ENCODE results near the gene CES2.

The CES2 gene

GRCh38 chr16:66923247-66923731 is 12.0 kb upstream of the CES2 start:
- Histone ChIP-seq H3K4me1 (ENCODE audit: control insufficient read depth in 1 of 2, insufficient read depth in 1 of 2, low read depth in 1 of 2, low read length in 1 of 2) (peaks cover 0 to 10% of the 10 kb centered on the region in 2 experiments), H3K36me3 (no peaks in the 10 kb centered on the region), H3K9me3 (no peaks in the 10 kb centered on the region), H3K27ac (no peak overlapping the region), H3K4me3 (ENCODE audit: low read depth in 1 of 2, low read length in 1 of 2) (no peak overlapping the region), H3K27me3 (peaks cover 88% of the 10 kb centered on the region)
- no peak for TF ChIP-seq CTCF (IDR thresholded peaks at IDR 0.05)

- Histone ChIP-seq H3K27me3 (peaks cover 88% of the 10 kb centered on the region), H3K4me3 (ENCODE audit: low read depth in 1 of 2, low read length in 1 of 2) (no peak overlapping the region), H3K4me1 (ENCODE audit: control insufficient read depth in 1 of 2, insufficient read depth in 1 of 2, low read depth in 1 of 2, low read length in 1 of 2) (peaks cover 0 to 10% of the 10 kb centered on the region in 2 experiments), H3K27ac (no peak overlapping the region), H3K9me3 (no peaks in the 10 kb centered on the region), H3K36me3 (no peaks in the 10 kb centered on the region)
- TF ChIP-seq CTCF (IDR thresholded peaks at IDR 0.05), result no peak
Observed at GRCh38 chr16:66923866-66924265, 11.4 kb upstream of the CES2 start.

- no peak for TF ChIP-seq CTCF (IDR thresholded peaks at IDR 0.05)
- Histone ChIP-seq H3K4me3 (ENCODE audit: low read depth in 1 of 2, low read length in 1 of 2) (peak overlapping the region; percentile 17 to 36), H3K9me3 (no peaks in the 10 kb centered on the region), H3K27me3 (peaks cover 82% of the 10 kb centered on the region), H3K4me1 (ENCODE audit: control insufficient read depth in 1 of 2, insufficient read depth in 1 of 2, low read depth in 1 of 2, low read length in 1 of 2) (peaks cover 0 to 10% of the 10 kb centered on the region in 2 experiments), H3K36me3 (no peaks in the 10 kb centered on the region), H3K27ac (no peak overlapping the region)
Observed at GRCh38 chr16:66924527-66925321, 10.6 kb upstream of the CES2 start.

GRCh38 chr16:66925322-66925840 is 9.9 kb upstream of the CES2 start, which contains the start of gene RRAD:
Gene RRAD (minus strand): TSS chr16:66925535. CDS start chr16:66925179, 356 bp downstream.
- H3K27ac ChIP-seq, result no peak within 1 kb of the TSS

More at GRCh38 chr16:66925322-66925840, 9.9 kb upstream of the CES2 start, which contains the start of gene RRAD:
- Histone ChIP-seq H3K27me3 (peaks cover 75% of the 10 kb centered on the region), H3K4me3 (ENCODE audit: low read depth in 1 of 2, low read length in 1 of 2) (peak within 1 kb of the TSS; percentile 17 to 36), H3K9me3 (no peaks in the 10 kb centered on the region), H3K36me3 (no peaks in the 10 kb centered on the region), H3K4me1 (ENCODE audit: control insufficient read depth in 1 of 2, insufficient read depth in 1 of 2, low read depth in 1 of 2, low read length in 1 of 2) (peaks cover 0 to 10% of the 10 kb centered on the region in 2 experiments)
- no peak for TF ChIP-seq CTCF (IDR thresholded peaks at IDR 0.05)
